H1 (cell line): ENCODE results near the gene REPIN1. TPM values are rescaled to one million over a fixed set of nuclear protein-coding genes. Genes with fewer than 3 reads are reported as not detected.

Experiments used
- HDAC2 ChIP-seq, 2 experiments: fragments of 300-600 bp in 1 of 2; sonication (generic) in 1 of 2; IDR thresholded peaks; 2 replicates each; pipeline ENCODE4 v1.6.1; 2011 to 2012; ENCODE audit warnings: low read depth in 2 of 2, low read length in 2 of 2, mild to moderate bottlenecking in 2 of 2, moderate library complexity in 2 of 2, borderline replicate concordance in 1 of 2, inconsistent platforms in 1 of 2
- KDM1A ChIP-seq: fragments of 200-600, 300-600 bp; sonication (generic); IDR thresholded peaks from 2 replicates; pipeline ENCODE4 v1.7.1; 2016; ENCODE audit warnings: mild to moderate bottlenecking, low read length, borderline replicate concordance
- polyA plus RNA-seq, 7 experiments: library from polyadenylated mRNA; depleted of rRNA in 3 of 7; stranded (reverse) in 5 of 7; unstranded in 2 of 7; fragments of >200 nt in 5 of 7; fragments of 200-250 nt in 2 of 7; gene quantifications; 1 replicate in 5 of 7; 2 replicates in 1 of 7; 4 replicates in 1 of 7; pipeline versions ENCODE4 v1.2.1 to v1.2.3, GENCODE V29; 2011 to 2013; ENCODE audit warnings: missing spikeins in 2 of 7, mixed read lengths in 2 of 7
- total RNA-seq: library from RNA; stranded (reverse); fragmentation: NEBNext Ultra II Directional; extraction: Animal tissue kit (Norgen Biotek cat#: 25700); gene quantifications from 2 replicates; pipeline ENCODE4 v1.2.1, GENCODE V29; 2021

The REPIN1 gene
- total and polyA plus RNA-seq, 2 of the 8 experiments (the other 6 are each of a cell fraction or from before 2014, with no cell fraction given): 98.6 to 125 TPM

- no peak for TF ChIP-seq KDM1A
- TF ChIP-seq HDAC2 (IDR thresholded peaks at IDR 0.05; ENCODE audit: borderline replicate concordance in 1 of 2, low read depth in 2 of 2, low read length in 2 of 2): no peak
- TF ChIP-seq, all 59 proteins: peak for 0
Observed at GRCh38 chr7:150381785-150382122, 13.1 kb downstream of the REPIN1 start (continued).
